ENCODE measurements around the gene TMEM52B.
A peak's percentile ranks its signal among the peaks of the same experiment; 100 is the strongest.
"Not testable (repeated sequence)": the region's sequence is repeated elsewhere in the genome, so short reads cannot be mapped to it uniquely, and the experiment has no call there.

The TMEM52B gene

GRCh38 chr12:10214895-10215267 is 36.0 kb downstream of the TMEM52B start:
- Histone ChIP-seq H3K9me2 (replicated peaks; ENCODE audit: insufficient read depth, low read length) (no peaks in the 10 kb centered on the region), H3K27me3 (replicated peaks; ENCODE audit: insufficient read depth, low read length) (peaks cover 6% of the 10 kb centered on the region), H3K36me3 (replicated peaks; ENCODE audit: insufficient read depth, low read length) (no peaks in the 10 kb centered on the region), H3K4me3 (ENCODE audit: low read length) (no peak overlapping the region), H3K4me1 (ENCODE audit: low read length) (peaks cover 15% of the 10 kb centered on the region), H3K9me3 (replicated peaks; ENCODE audit: insufficient read depth, low read length) (no peaks in the 10 kb centered on the region), H2AFZ (ENCODE audit: low read length) (no peak overlapping the region), H3K79me2 (ENCODE audit: low read length) (0 out of 2 replicates have a peak, but pooled peaks cover 7% of the 10 kb centered on the region), H3K4me2 (ENCODE audit: low read depth, low read length) (0 out of 2 replicates have a peak overlapping the region, but pooled peaks have one; percentile 72), H3F3A (ENCODE audit: insufficient read depth, low read length) (peaks cover 14% of the 10 kb centered on the region), H4K20me1 (ENCODE audit: insufficient read depth, low read length) (no peaks in the 10 kb centered on the region), H3K27ac (ENCODE audit: low read length) (no peak overlapping the region), H3K9ac (ENCODE audit: low read length) (no peak overlapping the region)
- no peak for DNase-seq
- TF ChIP-seq EZH2 (optimal IDR thresholded peaks at IDR 0.05; ENCODE audit: low read depth, low read length) (no peak), CTCF (IDR thresholded peaks at IDR 0.05; ENCODE audit: low read length) (no peak), EZH2phosphoT487 (IDR thresholded peaks at IDR 0.05; ENCODE audit: low read length) (no peak)

- Histone ChIP-seq H3K9me3 (replicated peaks; ENCODE audit: insufficient read depth, low read length) (no peaks in the 10 kb centered on the region), H3K27ac (ENCODE audit: low read length) (no peak overlapping the region), H3K4me3 (ENCODE audit: low read length) (no peak overlapping the region), H3K4me2 (ENCODE audit: low read depth, low read length) (peak overlapping the region; percentile 16; the same call in 1 of the 2 replicates), H2AFZ (ENCODE audit: low read length) (no peak overlapping the region), H3K79me2 (ENCODE audit: low read length) (0 out of 2 replicates have a peak, but pooled peaks cover 7% of the 10 kb centered on the region), H3K4me1 (ENCODE audit: low read length) (peaks cover 15% of the 10 kb centered on the region), H3K27me3 (replicated peaks; ENCODE audit: insufficient read depth, low read length) (peaks cover 6% of the 10 kb centered on the region), H3K36me3 (replicated peaks; ENCODE audit: insufficient read depth, low read length) (no peaks in the 10 kb centered on the region), H4K20me1 (ENCODE audit: insufficient read depth, low read length) (no peaks in the 10 kb centered on the region), H3F3A (ENCODE audit: insufficient read depth, low read length) (peaks cover 14% of the 10 kb centered on the region), H3K9me2 (replicated peaks; ENCODE audit: insufficient read depth, low read length) (no peaks in the 10 kb centered on the region), H3K9ac (ENCODE audit: low read length) (no peak overlapping the region)
- TF ChIP-seq CTCF (IDR thresholded peaks at IDR 0.05; ENCODE audit: low read length) (no peak), EZH2 (optimal IDR thresholded peaks at IDR 0.05; ENCODE audit: low read depth, low read length) (no peak), EZH2phosphoT487 (IDR thresholded peaks at IDR 0.05; ENCODE audit: low read length) (no peak)
- peak; percentile 15 for DNase-seq
These were observed 36.6 kb downstream of the TMEM52B start for GRCh38 chr12:10215436-10215835.

- H4K20me1 ChIP-seq (ENCODE audit: insufficient read depth, low read length); H3K9me3 ChIP-seq (replicated peaks; ENCODE audit: insufficient read depth, low read length); H3K79me2 ChIP-seq (ENCODE audit: low read length); DNase-seq; H3K4me3 ChIP-seq (ENCODE audit: low read length); H3K9me2 ChIP-seq (replicated peaks; ENCODE audit: insufficient read depth, low read length); H3K36me3 ChIP-seq (replicated peaks; ENCODE audit: insufficient read depth, low read length); H3K27me3 ChIP-seq (replicated peaks; ENCODE audit: insufficient read depth, low read length); H3K27ac ChIP-seq (ENCODE audit: low read length); H2AFZ ChIP-seq (ENCODE audit: low read length); H3K9ac ChIP-seq (ENCODE audit: low read length); H3K4me2 ChIP-seq (ENCODE audit: low read depth, low read length): not testable (repeated sequence)
- H3K4me1 ChIP-seq (ENCODE audit: low read length): peaks cover 15% of the 10 kb centered on the region
- H3F3A ChIP-seq (ENCODE audit: insufficient read depth, low read length): peaks cover 14% of the 10 kb centered on the region
These were observed 37.1 kb downstream of the TMEM52B start for GRCh38 chr12:10215946-10216345.

DNA sequence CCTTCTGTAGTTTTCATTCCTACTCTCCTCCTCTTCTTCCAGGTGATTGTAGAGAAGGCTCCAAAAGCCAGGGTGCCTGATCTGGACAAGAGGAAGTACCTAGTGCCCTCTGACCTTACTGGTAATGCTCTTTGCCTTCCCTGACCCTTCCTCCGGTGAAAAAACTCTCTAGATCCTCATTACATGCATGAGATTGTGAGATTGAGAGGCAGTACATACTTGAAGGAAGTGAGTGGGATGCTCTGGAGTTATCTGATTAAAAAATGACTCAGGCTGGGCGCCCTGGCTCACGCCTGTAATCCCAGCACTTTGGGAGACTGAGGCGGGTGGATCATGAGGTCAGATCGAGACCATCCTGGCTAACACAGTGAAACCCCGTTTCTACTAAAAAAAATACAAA is 39.2 kb downstream of the TMEM52B start:
- H3K9me3 ChIP-seq (replicated peaks; ENCODE audit: insufficient read depth, low read length): no peaks in the 10 kb centered on the region
- H3K27me3 ChIP-seq (replicated peaks; ENCODE audit: insufficient read depth, low read length): peaks cover 6% of the 10 kb centered on the region
- no peaks in the 10 kb centered on the region for H3K36me3 ChIP-seq (replicated peaks; ENCODE audit: insufficient read depth, low read length)
- no peak for DNase-seq
- H2AFZ ChIP-seq (ENCODE audit: low read length): no peak overlapping the region
- peaks cover 10% of the 10 kb centered on the region for H3F3A ChIP-seq (ENCODE audit: insufficient read depth, low read length)
- H3K9ac ChIP-seq (ENCODE audit: low read length): no peak overlapping the region
- peaks cover 15% of the 10 kb centered on the region for H3K4me1 ChIP-seq (ENCODE audit: low read length)
- TF ChIP-seq CTCF (IDR thresholded peaks at IDR 0.05; ENCODE audit: low read length) (no peak), EZH2 (optimal IDR thresholded peaks at IDR 0.05; ENCODE audit: low read depth, low read length) (no peak), EZH2phosphoT487 (IDR thresholded peaks at IDR 0.05; ENCODE audit: low read length) (no peak)
- no peaks in the 10 kb centered on the region for H4K20me1 ChIP-seq (ENCODE audit: insufficient read depth, low read length)
- no peak overlapping the region for H3K27ac ChIP-seq (ENCODE audit: low read length)
- no peak overlapping the region for H3K4me2 ChIP-seq (ENCODE audit: low read depth, low read length)
- 0 out of 2 replicates have a peak, but pooled peaks cover 7% of the 10 kb centered on the region for H3K79me2 ChIP-seq (ENCODE audit: low read length)
- no peak overlapping the region for H3K4me3 ChIP-seq (ENCODE audit: low read length)
- H3K9me2 ChIP-seq (replicated peaks; ENCODE audit: insufficient read depth, low read length): no peaks in the 10 kb centered on the region

Data from MM.1S (cell line).